A549 (cell line): ENCODE measurements around the gene MSANTD3.

Experiments
- EP300 ChIP-seq, 2 experiments: fragments of >200 bp; sonication (Bioruptor Twin); formaldehyde crosslinking; IDR thresholded peaks; 2 replicates in 1 of 2; 3 replicates in 1 of 2; pipeline ENCODE4 v1.6.1; 2016 to 2017
- TF ChIP-seq, protein P1 (sequence below): fragments of 250-450 bp; sonication (Bioruptor Pico); IDR thresholded peaks from 2 replicates; pipeline ENCODE4 v1.5.0; 2021; ENCODE audit warnings: mild to moderate bottlenecking, moderate library complexity, borderline replicate concordance
- TF ChIP-seq, protein P2 (sequence below): fragments of 200-600 bp; sonication (generic); IDR thresholded peaks from 2 replicates; pipeline ENCODE4 v1.6.1; 2016; ENCODE audit warnings: antibody characterized with exemption, mild to moderate bottlenecking, moderate library complexity
- TF ChIP-seq, protein P3 (sequence below): fragments of >200 bp; sonication (Bioruptor Twin); formaldehyde crosslinking; IDR thresholded peaks from 3 replicates; pipeline ENCODE4 v1.5.1; 2016

DNA sequence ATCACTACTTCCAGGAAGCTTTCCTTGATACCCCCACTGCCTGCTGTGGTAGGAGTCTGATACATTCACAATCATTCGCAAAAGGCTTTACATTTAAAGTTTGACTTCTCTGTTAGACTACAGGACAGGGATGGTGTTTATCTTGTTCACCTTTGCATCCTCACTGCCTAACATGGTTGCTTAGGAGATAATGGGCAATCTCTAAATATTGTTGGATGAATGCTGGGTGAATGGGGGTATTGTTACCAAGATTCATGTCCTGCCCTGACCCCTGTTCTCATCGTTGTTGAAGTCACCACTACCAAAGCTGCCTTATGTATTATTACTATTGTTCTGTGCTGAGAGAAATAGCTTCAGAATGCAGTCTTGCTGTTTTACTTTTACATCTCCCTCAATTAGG is 38.3 kb downstream of the MSANTD3 start:
- no peak for TF ChIP-seq EP300 (IDR thresholded peaks at IDR 0.05)
- TF ChIP-seq, protein P1, sequence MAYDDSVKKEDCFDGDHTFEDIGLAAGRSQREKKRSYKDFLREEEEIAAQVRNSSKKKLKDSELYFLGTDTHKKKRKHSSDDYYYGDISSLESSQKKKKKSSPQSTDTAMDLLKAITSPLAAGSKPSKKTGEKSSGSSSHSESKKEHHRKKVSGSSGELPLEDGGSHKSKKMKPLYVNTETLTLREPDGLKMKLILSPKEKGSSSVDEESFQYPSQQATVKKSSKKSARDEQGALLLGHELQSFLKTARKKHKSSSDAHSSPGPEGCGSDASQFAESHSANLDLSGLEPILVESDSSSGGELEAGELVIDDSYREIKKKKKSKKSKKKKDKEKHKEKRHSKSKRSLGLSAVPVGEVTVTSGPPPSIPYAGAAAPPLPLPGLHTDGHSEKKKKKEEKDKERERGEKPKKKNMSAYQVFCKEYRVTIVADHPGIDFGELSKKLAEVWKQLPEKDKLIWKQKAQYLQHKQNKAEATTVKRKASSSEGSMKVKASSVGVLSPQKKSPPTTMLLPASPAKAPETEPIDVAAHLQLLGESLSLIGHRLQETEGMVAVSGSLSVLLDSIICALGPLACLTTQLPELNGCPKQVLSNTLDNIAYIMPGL (CRISPR knock-in tag): no peak
- TF ChIP-seq, protein P2, sequence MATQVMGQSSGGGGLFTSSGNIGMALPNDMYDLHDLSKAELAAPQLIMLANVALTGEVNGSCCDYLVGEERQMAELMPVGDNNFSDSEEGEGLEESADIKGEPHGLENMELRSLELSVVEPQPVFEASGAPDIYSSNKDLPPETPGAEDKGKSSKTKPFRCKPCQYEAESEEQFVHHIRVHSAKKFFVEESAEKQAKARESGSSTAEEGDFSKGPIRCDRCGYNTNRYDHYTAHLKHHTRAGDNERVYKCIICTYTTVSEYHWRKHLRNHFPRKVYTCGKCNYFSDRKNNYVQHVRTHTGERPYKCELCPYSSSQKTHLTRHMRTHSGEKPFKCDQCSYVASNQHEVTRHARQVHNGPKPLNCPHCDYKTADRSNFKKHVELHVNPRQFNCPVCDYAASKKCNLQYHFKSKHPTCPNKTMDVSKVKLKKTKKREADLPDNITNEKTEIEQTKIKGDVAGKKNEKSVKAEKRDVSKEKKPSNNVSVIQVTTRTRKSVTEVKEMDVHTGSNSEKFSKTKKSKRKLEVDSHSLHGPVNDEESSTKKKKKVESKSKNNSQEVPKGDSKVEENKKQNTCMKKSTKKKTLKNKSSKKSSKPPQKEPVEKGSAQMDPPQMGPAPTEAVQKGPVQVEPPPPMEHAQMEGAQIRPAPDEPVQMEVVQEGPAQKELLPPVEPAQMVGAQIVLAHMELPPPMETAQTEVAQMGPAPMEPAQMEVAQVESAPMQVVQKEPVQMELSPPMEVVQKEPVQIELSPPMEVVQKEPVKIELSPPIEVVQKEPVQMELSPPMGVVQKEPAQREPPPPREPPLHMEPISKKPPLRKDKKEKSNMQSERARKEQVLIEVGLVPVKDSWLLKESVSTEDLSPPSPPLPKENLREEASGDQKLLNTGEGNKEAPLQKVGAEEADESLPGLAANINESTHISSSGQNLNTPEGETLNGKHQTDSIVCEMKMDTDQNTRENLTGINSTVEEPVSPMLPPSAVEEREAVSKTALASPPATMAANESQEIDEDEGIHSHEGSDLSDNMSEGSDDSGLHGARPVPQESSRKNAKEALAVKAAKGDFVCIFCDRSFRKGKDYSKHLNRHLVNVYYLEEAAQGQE: no peak
- TF ChIP-seq, protein P3, sequence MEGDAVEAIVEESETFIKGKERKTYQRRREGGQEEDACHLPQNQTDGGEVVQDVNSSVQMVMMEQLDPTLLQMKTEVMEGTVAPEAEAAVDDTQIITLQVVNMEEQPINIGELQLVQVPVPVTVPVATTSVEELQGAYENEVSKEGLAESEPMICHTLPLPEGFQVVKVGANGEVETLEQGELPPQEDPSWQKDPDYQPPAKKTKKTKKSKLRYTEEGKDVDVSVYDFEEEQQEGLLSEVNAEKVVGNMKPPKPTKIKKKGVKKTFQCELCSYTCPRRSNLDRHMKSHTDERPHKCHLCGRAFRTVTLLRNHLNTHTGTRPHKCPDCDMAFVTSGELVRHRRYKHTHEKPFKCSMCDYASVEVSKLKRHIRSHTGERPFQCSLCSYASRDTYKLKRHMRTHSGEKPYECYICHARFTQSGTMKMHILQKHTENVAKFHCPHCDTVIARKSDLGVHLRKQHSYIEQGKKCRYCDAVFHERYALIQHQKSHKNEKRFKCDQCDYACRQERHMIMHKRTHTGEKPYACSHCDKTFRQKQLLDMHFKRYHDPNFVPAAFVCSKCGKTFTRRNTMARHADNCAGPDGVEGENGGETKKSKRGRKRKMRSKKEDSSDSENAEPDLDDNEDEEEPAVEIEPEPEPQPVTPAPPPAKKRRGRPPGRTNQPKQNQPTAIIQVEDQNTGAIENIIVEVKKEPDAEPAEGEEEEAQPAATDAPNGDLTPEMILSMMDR: no peak
